DND-41 (cell line): ENCODE results near the gene C1orf174.

ENCODE experiments used
- EZH2 ChIP-seq: IDR thresholded peaks from 3 replicates; pipeline ENCODE4 v1.6.1; 2012; ENCODE audit warnings: borderline replicate concordance, low read depth, mild to moderate bottlenecking, moderate library complexity, low read length, inconsistent platforms; ENCODE audit not compliant: severe bottlenecking
- TF ChIP-seq, protein P1 (sequence below): IDR thresholded peaks from 2 replicates; pipeline ENCODE4 v1.5.1; 2012; ENCODE audit warnings: borderline replicate concordance, low read length, moderate library complexity, mild to moderate bottlenecking; ENCODE audit not compliant: poor library complexity, severe bottlenecking; ENCODE audit errors: extremely low read depth

DNA sequence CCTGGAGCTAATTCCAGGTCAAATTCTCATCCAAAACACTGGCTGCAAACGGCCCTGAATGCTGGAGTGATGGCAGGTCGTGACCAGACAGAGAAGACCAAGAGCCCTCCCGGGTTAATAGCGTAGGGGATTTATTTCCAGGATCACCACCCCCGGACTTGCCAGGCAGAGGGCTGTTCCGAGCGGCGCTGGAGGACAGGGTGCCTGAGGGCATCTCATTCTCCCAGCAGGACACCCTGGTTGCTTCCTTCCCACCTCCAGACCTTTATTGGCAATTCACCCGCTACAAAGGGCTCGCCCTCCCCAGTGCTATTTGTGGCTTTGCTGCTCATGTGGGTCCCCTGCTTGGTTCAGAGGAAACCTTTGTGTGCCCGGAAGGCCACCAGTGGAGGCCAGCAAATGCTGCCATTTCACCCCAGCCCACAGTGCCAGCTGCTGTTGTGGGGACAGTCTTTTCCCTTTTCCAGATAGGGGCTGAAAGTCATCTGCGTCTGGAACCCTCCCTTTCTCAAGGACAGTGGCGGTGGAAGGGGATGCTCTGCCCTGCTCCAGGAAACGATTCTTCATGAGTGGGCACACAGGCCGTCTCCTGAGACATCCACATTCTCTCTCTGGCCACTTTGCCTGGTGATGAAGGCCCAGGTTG, 19.0 kb upstream of the C1orf174 start:
- TF ChIP-seq, protein P1, sequence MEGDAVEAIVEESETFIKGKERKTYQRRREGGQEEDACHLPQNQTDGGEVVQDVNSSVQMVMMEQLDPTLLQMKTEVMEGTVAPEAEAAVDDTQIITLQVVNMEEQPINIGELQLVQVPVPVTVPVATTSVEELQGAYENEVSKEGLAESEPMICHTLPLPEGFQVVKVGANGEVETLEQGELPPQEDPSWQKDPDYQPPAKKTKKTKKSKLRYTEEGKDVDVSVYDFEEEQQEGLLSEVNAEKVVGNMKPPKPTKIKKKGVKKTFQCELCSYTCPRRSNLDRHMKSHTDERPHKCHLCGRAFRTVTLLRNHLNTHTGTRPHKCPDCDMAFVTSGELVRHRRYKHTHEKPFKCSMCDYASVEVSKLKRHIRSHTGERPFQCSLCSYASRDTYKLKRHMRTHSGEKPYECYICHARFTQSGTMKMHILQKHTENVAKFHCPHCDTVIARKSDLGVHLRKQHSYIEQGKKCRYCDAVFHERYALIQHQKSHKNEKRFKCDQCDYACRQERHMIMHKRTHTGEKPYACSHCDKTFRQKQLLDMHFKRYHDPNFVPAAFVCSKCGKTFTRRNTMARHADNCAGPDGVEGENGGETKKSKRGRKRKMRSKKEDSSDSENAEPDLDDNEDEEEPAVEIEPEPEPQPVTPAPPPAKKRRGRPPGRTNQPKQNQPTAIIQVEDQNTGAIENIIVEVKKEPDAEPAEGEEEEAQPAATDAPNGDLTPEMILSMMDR: no peak
- TF ChIP-seq EZH2: no peak
